Caco-2 (cell line): ENCODE data around the gene IGSF22. TPM values are rescaled to one million over a fixed set of nuclear protein-coding genes. Genes with fewer than 3 reads are reported as not detected.

Experiments
- BruUV-seq: library from RNA; stranded (reverse); fragments of 400-500 nt; replicated peaks from 2 replicates; lab custom pipeline; 2021; lab: Mats Ljungman, UMichigan
- CTCF ChIA-PET: fragments of 300-600 bp; sonication (Branson Sonifier 250); formaldehyde crosslinking; loops from one replicate; lab custom pipeline; 2022; ENCODE audit warnings: antibody characterized with exemption; lab: Charles Lee
- POLR2A ChIA-PET: fragments of 300-600 bp; sonication (Branson Sonifier 250); formaldehyde crosslinking; loops from one replicate; lab custom pipeline; 2022; ENCODE audit warnings: antibody characterized with exemption; lab: Charles Lee
- DNase-seq, 2 experiments: peaks; one replicate each; pipeline versions ENCODE4 v3.0.0 to v3.0.0-alpha.2; 2020 to 2022
- H3K27me3 ChIP-seq: replicated peaks from 2 replicates; pipeline ENCODE4 v1.6.0; 2011; ENCODE audit warnings: low read length; ENCODE audit not compliant: control insufficient read depth, insufficient read depth
- H3K36me3 ChIP-seq: 2 replicates; pipeline ENCODE4 v1.5.1; 2011; ENCODE audit warnings: low read length; ENCODE audit not compliant: control insufficient read depth, insufficient read depth
- H3K4me1 ChIP-seq: fragments of 250-450 bp; sonication (Bioruptor Pico); 2 replicates; pipeline ENCODE4 v1.5.1; 2020; ENCODE audit warnings: mild to moderate bottlenecking
- H3K4me3 ChIP-seq: 2 replicates; pipeline ENCODE4 v1.5.1; 2011; ENCODE audit warnings: low read depth, mild to moderate bottlenecking, control low read depth, low read length
- H3K9me3 ChIP-seq: fragments of 250-450 bp; sonication (Bioruptor Pico); 2 replicates; pipeline ENCODE4 v1.5.1; 2020; ENCODE audit warnings: mild to moderate bottlenecking, moderate library complexity
- H3K27ac Mint-ChIP-seq: one replicate; pipeline ENCODE4 v1.8.0; 2022; ENCODE audit warnings: mixed read lengths; ENCODE audit not compliant: unreplicated experiment
- H3K27me3 Mint-ChIP-seq: one replicate; pipeline ENCODE4 v1.8.0; 2022; ENCODE audit warnings: mixed read lengths; ENCODE audit not compliant: insufficient read depth, unreplicated experiment
- H3K36me3 Mint-ChIP-seq: one replicate; pipeline ENCODE4 v1.8.0; 2022; ENCODE audit warnings: mild to moderate bottlenecking, mixed read lengths; ENCODE audit not compliant: insufficient read depth, unreplicated experiment
- H3K4me1 Mint-ChIP-seq: one replicate; pipeline ENCODE4 v1.8.0; 2022; ENCODE audit warnings: low read depth, mixed read lengths; ENCODE audit not compliant: unreplicated experiment
- H3K4me3 Mint-ChIP-seq: one replicate; pipeline ENCODE4 v1.8.0; 2022; ENCODE audit warnings: mild to moderate bottlenecking, moderate library complexity, mixed read lengths; ENCODE audit not compliant: unreplicated experiment
- H3K9me3 Mint-ChIP-seq: one replicate; pipeline ENCODE4 v1.8.0; 2022; ENCODE audit warnings: mixed read lengths; ENCODE audit not compliant: unreplicated experiment
- CTCF ChIP-seq, 2 experiments: fragments of 200-600 bp in 1 of 2; IDR thresholded peaks; 1 replicate in 1 of 2; 2 replicates in 1 of 2; pipeline versions ENCODE4 v1.5.1 to v1.8.0; 2011 to 2022; ENCODE audit warnings: antibody characterized with exemption in 1 of 2, control low read depth in 1 of 2, inconsistent platforms in 1 of 2, low read depth in 1 of 2, low read length in 1 of 2, mild to moderate bottlenecking in 1 of 2, moderate library complexity in 1 of 2; ENCODE audit not compliant: insufficient read depth in 1 of 2, severe bottlenecking in 1 of 2, unreplicated experiment in 1 of 2
- intact Hi-C: fragments of 100-400 bp; cut with micrococcal nuclease; formaldehyde crosslinking; loops from one replicate; pipeline ENCODE4 v1.10.0; 2022; ENCODE audit not compliant: unreplicated experiment
- total RNA-seq: library from RNA; stranded (reverse); gene quantifications from 2 replicates; pipeline ENCODE4 v1.2.3, GENCODE V29; 2022

The IGSF22 gene
- total RNA-seq, 1 experiment from 2014 or later: not detected

- no peak for DNase-seq
- Histone ChIP-seq H3K4me3 (no peak overlapping the region), H3K9me3 (no peaks in the 10 kb centered on the region), H3K4me1 (peaks cover 6% of the 10 kb centered on the region; the same call in 1 of the 2 replicates), H3K36me3 (no peaks in the 10 kb centered on the region), H3K27me3 (no peaks in the 10 kb centered on the region)
- Mint-ChIP-seq H3K4me1 (peaks cover 9% of the 10 kb centered on the region), H3K36me3 (no peaks in the 10 kb centered on the region), H3K9me3 (no peaks in the 10 kb centered on the region), H3K27ac (no peak overlapping the region), H3K27me3 (peaks cover 6% of the 10 kb centered on the region), H3K4me3 (peak overlapping the region; percentile 79)
- POLR2A ChIA-PET: no interaction called here
- peak in 1 of 2 experiments; percentile 14 for TF ChIP-seq CTCF (IDR thresholded peaks at IDR 0.05; ENCODE audit: insufficient read depth in 1 of 2, low read depth in 1 of 2, low read length in 1 of 2, severe bottlenecking in 1 of 2, unreplicated experiment in 1 of 2)
- BruUV-seq: no TSS peak
- CTCF ChIA-PET: interaction anchor here (0.5 to 1.2 kb wide), 9 partner anchors 9 to 478 kb away, joined by 3 to 8 read pairs (median 4); partner anchors contain the start of gene SPTY2D1
- intact Hi-C loops: no loop called here
Observed at GRCh38 chr11:18722293-18722637, 3.7 kb downstream of the IGSF22 start.

- ChIA-PET POLR2A (interaction anchor here (0.5 kb wide), 1 partner anchor 63 kb away, joined by 3 read pairs; no protein-coding TSS in a partner anchor), CTCF (interaction anchor here (0.5 to 1.2 kb wide), 9 partner anchors 9 to 478 kb away, joined by 3 to 8 read pairs (median 4); partner anchors contain the start of gene SPTY2D1)
- no TSS peak for BruUV-seq
- no peak overlapping the region for H3K27ac Mint-ChIP-seq
- Histone ChIP-seq H3K27me3 (no peaks in the 10 kb centered on the region), H3K9me3 (no peaks in the 10 kb centered on the region), H3K36me3 (no peaks in the 10 kb centered on the region), H3K4me1 (peaks cover 6% of the 10 kb centered on the region; the same call in 1 of the 2 replicates), H3K4me3 (peak overlapping the region; percentile 30)
- H3K36me3 Mint-ChIP-seq: no peaks in the 10 kb centered on the region
- peak; percentile 56 to 65 for DNase-seq
- intact Hi-C loops: no loop called here
- H3K9me3 Mint-ChIP-seq: no peaks in the 10 kb centered on the region
- H3K4me3 Mint-ChIP-seq: peak overlapping the region; percentile 79
- peaks cover 6% of the 10 kb centered on the region for H3K27me3 Mint-ChIP-seq
- peak; percentile 68 for TF ChIP-seq CTCF (IDR thresholded peaks at IDR 0.05; ENCODE audit: insufficient read depth in 1 of 2, low read depth in 1 of 2, low read length in 1 of 2, severe bottlenecking in 1 of 2, unreplicated experiment in 1 of 2)
- H3K4me1 Mint-ChIP-seq: peaks cover 9% of the 10 kb centered on the region
Observed at GRCh38 chr11:18721561-18722292, 4.3 kb downstream of the IGSF22 start.

- Histone ChIP-seq H3K4me3 (peak overlapping the region; percentile 30), H3K9me3 (no peaks in the 10 kb centered on the region), H3K27me3 (no peaks in the 10 kb centered on the region), H3K36me3 (no peaks in the 10 kb centered on the region), H3K4me1 (peaks cover 6% of the 10 kb centered on the region; the same call in 1 of the 2 replicates)
- Mint-ChIP-seq H3K9me3 (no peaks in the 10 kb centered on the region), H3K4me3 (peak overlapping the region; percentile 79), H3K36me3 (no peaks in the 10 kb centered on the region), H3K27ac (no peak overlapping the region), H3K4me1 (peaks cover 9% of the 10 kb centered on the region), H3K27me3 (peaks cover 6% of the 10 kb centered on the region)
- no TSS peak for BruUV-seq
- peak; percentile 71 to 80 for DNase-seq
- intact Hi-C loops: no loop called here
- no peak for TF ChIP-seq CTCF (IDR thresholded peaks at IDR 0.05; ENCODE audit: insufficient read depth in 1 of 2, low read depth in 1 of 2, low read length in 1 of 2, severe bottlenecking in 1 of 2, unreplicated experiment in 1 of 2)
- ChIA-PET CTCF (interaction anchor here (0.7 to 1.2 kb wide), 6 partner anchors 10 to 477 kb away, joined by 3 to 8 read pairs (median 4); partner anchors contain the start of gene SPTY2D1), POLR2A (no interaction called here)
Observed at GRCh38 chr11:18720808-18721560, 5.0 kb downstream of the IGSF22 start.
